ENCODE measurements around the gene FOXP1. TPM values are rescaled to one million over a fixed set of nuclear protein-coding genes. Genes with fewer than 3 reads are reported as not detected.

Gene FOXP1
- total and polyA plus RNA-seq, 2 of the 13 experiments (the other 11 are each of a cell fraction or from before 2014, with no cell fraction given): 40.4 to 59.0 TPM

DNA sequence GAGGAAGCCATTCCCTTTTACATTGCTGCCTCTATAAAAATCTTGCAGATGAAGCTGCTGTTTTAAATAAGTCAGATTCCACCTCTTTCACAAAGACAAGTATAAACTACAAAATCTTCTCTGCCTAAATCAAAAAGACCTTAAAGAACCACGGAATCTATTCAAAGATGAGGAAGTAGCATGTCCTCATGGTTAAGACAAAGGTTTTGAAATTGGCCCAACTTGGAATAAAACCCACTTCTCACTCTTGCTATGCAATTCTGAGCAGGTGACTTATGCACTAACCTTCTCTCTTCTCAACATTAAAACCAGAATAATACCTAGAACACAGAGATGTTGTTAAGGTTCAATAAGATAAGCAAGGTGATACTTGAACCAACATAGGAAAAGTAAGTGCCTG, 97.6 kb downstream of the FOXP1 start:
- H4K20me1 ChIP-seq (ENCODE audit: insufficient read depth, low read length): no peaks in the 10 kb centered on the region
- TF ChIP-seq LCORL (IDR thresholded peaks at IDR 0.05) (no peak), LCORL (CRISPR knock-in tag; IDR thresholded peaks at IDR 0.05) (no peak), HNF1A (IDR thresholded peaks at IDR 0.05; ENCODE audit: low read depth) (no peak), HNF1A (CRISPR knock-in tag; IDR thresholded peaks at IDR 0.05; ENCODE audit: borderline replicate concordance) (no peak), CEBPB (IDR thresholded peaks at IDR 0.05; ENCODE audit: borderline replicate concordance, low read depth, low read length) (no peak)
- TF ChIP-seq, protein P1, sequence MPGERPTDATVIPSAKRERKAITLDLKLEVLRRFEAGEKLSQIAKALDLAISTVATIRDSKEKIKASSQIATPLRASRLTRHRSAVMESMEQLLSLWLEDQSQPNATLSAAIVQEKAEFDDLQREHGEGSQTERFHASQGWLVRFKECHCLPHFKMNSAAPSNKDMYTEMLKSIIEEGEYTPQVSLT (CRISPR knock-in tag; IDR thresholded peaks at IDR 0.05; ENCODE audit: borderline replicate concordance, low read depth): no peak
- ATAC-seq: no peak
- 92% methylated on average over 1 of the region's 1 CpG for WGBS (ENCODE audit: low lambda C conversion rate)
- H2AFZ ChIP-seq (ENCODE audit: low read length): no peak overlapping the region
- H3K27ac ChIP-seq (ENCODE audit: extremely low read length, insufficient read depth, low read length): no peak overlapping the region
- no peak overlapping the region for H3K9ac ChIP-seq (ENCODE audit: insufficient read depth, low read depth, low read length)
- no peaks in the 10 kb centered on the region for H3K27me3 ChIP-seq (ENCODE audit: control insufficient read depth in 1 of 2, insufficient read depth in 2 of 2, low read length in 2 of 2)
- ChIA-PET CTCF (ENCODE audit: low intra/inter-chr PET ratio, low total read pairs) (no interaction called here), POLR2A (no interaction called here)
- intact Hi-C loops (cut with micrococcal nuclease; ENCODE audit: unreplicated experiment) (no loop called here), in situ Hi-C loops (cut with HindIII; ENCODE audit: extremely low pct_ligation_motif_present, low pct_unique_long_range_greater_than_20kb) (no loop called here)
- DNase-seq (ENCODE audit: low spot score): no peak
- no peak overlapping the region for H3K4me2 ChIP-seq (ENCODE audit: low read depth, low read length)
- no TSS peak for BruUV-seq (replicated peaks)
- H3K36me3 ChIP-seq (replicated peaks in 1 of 2; ENCODE audit: control insufficient read depth in 1 of 2, insufficient read depth in 2 of 2, low read length in 2 of 2): peaks cover 5 to 19% of the 10 kb centered on the region in 2 experiments; a peak in 4 of 5 replicates
- no peak overlapping the region for H3K4me3 ChIP-seq (replicated peaks in 1 of 3; ENCODE audit: insufficient read depth in 1 of 3, low read depth in 2 of 3, low read length in 3 of 3)
- no peak for FAIRE-seq
- H3K9me3 ChIP-seq (ENCODE audit: low read length): no peaks in the 10 kb centered on the region
- H3K79me2 ChIP-seq (ENCODE audit: insufficient read depth, low read length): peaks cover 10% of the 10 kb centered on the region
- no peaks in the 10 kb centered on the region for H3K4me1 ChIP-seq (ENCODE audit: insufficient read depth, low read length)
